NCI-H187 treated with DMSO at 0.1 percent for 48 hours (cell line): Measurements from ENCODE around the gene RNH1.
A peak's percentile ranks its signal among the peaks of the same experiment; 100 is the strongest.
"Not testable (repeated sequence)": the region's sequence is repeated elsewhere in the genome, so short reads cannot be mapped to it uniquely, and the experiment has no call there.

ENCODE experiments used
- DNase-seq: peaks from one replicate; lab custom pipeline; 2025; lab: John Stamatoyannopoulos, UW

The RNH1 gene

GRCh38 chr11:520428-521176 is 13.6 kb upstream of the RNH1 start:
- DNase-seq: no peak

DNA sequence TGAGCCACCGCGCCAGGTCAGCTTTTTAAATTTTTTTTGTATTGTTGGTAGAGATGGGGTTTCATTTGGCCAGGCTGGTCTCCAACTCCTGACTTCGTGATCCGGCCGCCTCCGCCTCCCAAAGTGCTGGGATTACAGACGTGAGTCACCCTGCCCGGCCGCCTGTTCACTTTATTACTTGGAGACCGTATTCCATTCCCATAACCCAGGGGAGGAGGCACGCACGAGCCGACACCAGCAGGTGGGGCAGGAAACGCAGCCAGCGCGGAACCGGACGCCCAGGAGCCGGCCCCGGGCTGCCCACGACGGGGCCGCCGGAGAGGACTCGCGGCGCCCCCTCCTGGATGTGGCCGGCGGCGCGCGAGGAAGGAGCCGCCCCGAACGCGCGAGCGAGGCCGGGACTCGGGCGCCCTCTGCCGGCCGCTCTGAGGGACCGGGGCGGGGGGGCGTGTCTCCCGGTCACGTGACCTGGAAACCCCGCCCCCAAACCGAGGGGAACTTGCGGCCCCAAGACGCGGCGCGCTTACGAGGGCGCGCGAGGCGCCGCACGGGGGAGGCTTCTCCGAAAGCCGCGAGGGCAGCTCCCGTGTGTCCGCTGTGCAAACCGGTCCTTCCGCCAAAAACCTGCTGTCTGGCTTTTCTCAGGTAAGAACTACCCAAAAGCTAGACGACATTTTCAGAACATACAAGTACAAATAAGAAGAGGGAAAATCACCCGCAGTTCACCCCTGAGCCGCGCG is 11.6 kb upstream of the RNH1 start:
- DNase-seq: no peak

DNA sequence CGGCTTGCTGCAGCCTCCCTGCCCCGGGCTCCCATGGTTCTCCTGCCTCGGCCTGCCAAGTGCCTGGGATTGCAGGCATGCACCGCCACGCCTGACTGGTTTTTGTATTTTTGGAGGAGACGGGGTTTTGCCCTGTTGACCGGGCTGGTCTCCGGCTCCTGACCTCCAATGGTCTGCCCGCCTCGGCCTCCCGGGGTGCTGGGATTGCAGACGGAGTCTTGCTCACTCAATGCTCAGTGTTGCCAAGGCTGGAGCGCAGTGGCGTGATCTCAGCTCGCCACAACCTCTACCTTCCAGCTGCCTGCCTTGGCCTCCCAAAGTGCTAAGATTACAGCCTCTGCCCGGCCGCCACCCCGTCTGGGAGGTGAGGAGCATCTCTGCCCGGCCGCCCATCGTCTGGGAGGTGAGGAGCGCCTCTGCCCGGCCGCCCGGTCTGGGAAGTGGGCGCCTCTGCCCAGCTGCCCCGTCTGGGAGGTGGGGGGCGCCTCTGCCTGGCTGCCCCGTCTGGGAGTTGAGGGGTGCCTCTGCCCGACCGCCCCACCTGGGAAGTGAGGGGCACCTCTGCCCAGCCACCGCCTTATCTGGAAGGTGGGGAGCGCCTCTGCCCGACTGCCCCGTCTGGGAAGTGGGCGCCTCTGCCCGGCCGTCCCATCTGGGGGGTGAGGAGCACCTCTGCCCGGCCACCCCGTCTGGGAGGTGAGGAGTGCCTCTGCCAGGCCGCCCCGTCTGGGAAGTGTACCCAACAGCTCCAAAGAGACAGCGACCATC is 10.1 kb upstream of the RNH1 start:
- DNase-seq: not testable (repeated sequence)

- no peak for DNase-seq
Observed at GRCh38 chr11:516400-516799, 9.4 kb upstream of the RNH1 start.

- no peak for DNase-seq
Observed at GRCh38 chr11:515131-515530, 8.1 kb upstream of the RNH1 start.

DNA sequence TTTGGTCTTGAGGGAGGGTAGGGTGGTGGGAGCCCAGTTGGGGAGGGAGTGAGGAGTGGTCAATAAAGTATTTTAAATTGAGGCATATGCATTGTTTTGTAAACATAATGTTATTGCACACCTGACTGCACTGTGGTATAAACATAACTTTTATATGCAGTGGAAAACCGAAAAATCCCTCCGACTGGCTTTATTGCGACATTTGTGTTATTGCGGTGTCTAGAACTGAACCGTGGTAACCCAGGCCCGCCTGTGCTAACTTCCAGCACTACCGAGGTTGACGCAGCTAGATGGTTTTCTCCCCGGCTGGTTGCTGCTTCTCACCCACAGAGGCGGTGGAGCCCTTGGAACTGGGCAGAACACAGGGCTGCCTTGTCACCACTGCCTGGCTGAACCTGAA is 7.6 kb upstream of the RNH1 start:
- no peak for DNase-seq

DNA sequence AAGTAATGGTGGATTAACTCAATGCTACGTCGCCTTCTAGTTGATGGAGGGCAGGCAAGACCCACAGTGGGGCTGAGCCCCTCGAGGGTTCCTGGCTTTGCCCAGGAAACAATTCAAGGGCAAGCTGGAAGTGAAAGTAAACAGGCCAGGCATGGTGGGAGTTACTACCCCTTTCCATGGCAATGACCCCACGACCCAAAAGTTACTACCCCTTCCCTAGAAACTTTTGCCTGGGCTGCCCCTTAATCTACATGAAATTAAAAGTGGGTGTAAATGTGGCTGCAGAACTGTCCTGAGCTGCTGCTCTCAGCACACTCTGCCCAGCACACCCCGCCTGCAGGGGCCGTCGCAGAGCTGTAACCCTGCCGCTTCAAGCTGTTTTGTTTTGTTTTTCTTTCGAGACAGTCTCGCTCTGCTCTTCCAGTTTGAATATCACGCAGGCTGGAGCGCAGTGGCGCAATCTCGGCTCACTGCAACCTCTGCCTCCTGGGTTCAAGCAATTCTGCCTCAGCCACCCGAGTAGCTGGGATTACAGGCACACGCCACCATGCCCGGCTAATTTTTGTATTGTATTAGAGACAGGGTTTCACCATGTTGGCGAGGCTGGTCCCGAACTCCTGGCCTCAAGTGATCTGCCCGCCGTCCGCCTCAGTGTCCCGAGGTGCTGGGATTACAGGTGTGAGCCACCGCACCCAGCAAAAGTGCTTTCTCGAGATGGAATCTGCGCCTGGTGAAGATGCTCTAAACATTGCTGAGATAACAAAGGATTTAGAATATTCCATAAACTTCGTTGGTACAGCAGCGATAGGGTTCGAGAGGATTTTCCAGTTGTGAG is 5.9 kb upstream of the RNH1 start:
- DNase-seq: no peak

DNA sequence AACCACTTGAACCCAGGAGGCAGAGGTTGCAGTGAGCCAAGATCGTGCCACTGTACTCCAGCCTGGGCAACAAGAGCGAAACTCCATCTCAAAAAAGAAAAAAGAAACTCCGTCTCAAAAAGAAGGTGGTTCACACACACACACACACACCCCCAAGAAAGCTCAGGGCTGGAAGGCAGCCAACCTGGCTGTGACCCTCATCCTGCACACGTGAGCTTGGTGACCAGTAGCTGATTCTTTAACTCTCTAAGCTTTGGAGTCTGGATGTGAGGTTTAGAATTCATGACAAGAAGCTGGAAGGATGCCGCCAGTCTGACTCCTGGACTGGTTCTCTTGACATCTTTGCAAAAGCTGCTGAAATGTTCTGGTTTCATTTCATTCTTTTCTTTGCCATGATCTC is 1.9 kb upstream of the RNH1 start:
- no peak for DNase-seq

- DNase-seq: no peak
Observed at GRCh38 chr11:507727-508515, 879 bp upstream of the RNH1 start.

GRCh38 chr11:506238-506994 is 626 bp downstream of the RNH1 start:
- peak; percentile 52 for DNase-seq

DNA sequence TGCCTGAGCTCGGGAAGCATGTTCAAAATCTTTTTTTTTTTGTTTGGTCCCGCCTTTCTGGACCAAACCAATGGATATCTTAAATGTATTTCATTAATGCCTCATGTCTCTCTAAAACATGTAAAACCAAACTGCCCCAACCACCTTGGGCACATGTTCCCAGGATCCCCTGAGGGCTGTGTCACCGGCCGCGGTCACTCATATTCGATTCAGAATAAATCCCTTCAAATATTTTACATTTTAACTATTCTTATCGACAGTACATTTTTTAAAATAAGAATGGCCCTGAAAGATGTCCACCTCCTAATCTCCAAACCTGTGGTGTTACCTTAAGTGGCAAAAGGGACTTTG is 2.1 kb downstream of the RNH1 start:
- DNase-seq: no peak

DNA sequence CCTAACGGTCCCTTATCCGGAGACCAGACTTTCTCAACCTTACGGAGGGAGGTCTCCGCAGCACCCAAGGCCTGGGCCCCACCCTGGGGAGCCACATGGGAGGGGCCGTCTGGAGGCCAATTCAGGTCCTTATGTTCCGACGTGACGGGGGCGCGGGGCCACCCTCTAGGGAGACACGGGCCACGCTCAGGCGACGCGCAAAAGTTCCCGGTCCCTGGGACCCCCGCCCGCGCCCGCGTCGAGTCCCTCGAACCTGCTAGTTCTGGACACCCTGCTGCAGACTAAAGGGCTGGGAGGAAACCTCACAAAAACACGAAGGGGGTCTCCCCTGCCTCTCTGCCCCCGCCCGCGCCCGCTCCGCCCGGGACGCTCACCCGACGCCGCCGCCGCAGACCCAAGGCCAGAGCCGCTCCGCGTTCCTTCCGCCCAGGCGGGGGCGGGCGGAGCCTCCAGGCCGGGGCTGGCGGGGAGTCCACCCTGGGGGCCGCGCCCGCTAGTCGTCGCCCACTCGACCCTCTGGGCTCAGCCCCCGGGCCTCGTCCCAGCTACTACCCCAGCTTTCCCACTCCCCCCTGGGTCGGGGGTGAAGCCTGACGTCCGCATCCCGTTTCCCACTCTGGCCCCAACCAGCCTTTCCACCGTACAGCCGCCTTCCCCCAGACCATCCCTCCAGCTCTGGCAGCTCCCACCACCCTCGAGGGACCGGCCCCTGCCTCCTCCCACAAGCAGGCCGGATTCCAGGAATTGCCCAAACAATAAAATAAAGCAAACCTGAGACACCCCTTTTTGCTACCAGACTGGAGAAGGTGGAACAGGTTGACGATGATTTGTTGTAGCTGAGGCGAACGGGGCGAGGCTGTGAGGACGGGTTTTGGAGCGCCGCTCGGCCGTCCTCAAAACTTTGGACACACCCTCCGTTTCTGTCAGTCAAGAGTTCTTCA is 2.7 kb downstream of the RNH1 start:
- no peak for DNase-seq

DNA sequence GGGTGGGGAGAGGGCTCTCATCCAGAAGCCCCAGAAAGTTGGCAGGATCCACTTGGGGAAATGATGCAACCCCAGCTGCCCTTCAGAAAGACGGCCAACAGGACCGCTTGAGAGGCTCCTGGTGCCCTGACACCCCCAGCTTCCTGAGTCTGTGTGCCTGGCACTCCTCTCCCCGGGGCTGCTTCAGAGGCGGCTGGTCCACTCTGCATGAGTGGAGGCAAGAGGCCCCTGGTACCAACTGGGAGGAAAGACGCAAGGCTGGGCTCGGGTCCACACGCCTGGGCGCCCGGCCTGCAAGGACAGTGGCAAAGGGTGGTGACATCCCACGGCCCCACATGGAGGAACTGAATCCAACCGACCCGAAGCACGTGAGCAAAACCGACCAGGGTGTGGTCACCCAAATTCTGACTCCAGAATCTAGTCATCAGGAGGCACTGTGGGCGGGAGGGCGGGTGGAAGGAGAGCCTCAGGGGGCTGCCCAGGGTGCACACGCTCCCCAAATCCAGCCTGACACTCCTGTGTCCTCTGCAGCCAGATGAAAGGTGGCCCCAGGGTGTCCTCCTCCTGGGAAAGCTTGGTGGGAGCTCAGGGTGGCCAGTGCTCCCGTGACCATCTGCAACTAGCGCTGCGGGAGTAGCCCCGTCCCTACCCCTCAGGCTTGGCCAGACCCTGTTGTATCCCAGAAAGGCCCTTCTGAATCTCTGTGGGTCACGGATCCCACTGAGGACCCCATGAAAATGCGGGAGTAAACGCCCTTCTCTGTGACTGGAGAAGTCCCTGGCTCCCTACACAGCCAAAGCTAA is 3.7 kb downstream of the RNH1 start:
- no peak for DNase-seq

GRCh38 chr11:502288-503178 is 4.5 kb downstream of the RNH1 start:
- no peak for DNase-seq

DNA sequence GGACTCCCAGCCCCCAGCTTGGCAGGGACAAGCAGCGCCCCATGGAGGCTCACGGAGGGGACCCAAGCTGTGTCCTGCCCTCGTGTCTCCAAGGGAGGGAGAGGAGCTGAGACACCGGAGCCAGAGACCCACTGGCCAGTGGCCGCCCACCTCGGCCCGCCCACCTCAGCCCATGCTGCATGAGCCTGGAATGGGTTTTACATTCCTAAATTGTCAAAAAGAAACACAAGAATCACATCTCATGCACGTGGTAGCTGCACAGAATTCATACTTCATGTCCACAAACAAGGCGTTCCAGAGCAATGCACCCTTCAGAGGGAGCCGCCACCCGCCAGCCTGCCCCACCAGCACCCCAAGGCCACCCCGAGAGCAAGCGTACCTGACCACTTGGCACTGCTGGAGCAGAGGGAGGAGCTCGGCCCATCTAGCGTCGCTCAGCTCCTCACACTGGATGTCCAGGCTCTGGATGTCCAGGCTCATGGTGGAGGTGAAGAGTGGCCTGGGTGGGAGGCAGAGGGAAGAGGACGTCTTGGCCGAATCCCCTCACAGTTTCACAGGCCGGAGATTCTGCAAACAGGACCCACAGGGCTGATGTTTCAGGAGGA is 5.3 kb downstream of the RNH1 start:
- DNase-seq: no peak

GRCh38 chr11:501001-501682 is 5.9 kb downstream of the RNH1 start:
- DNase-seq: no peak
